Gastrocnemius medialis (tissue), 4 donors: ENCODE results near the gene B3GLCT. TPM values are rescaled to one million over a fixed set of nuclear protein-coding genes. Genes with fewer than 3 reads are reported as not detected.

Source experiments
- ATAC-seq, 2 donors: fragments of 150-250 bp; one replicate each; pipeline ENCODE4 v1.9.1; 2016
- DNase-seq, 2 donors: peaks; one replicate each; pipeline ENCODE4 v3.0.0-alpha.2; 2019
- H3K27ac ChIP-seq, 4 donors: fragments of 200-600 bp; sonication (generic); 1 replicate in 1 of 4; 2 replicates in 3 of 4; pipeline ENCODE4 v1.5.1; 2016 to 2018; ENCODE audit warnings: mild to moderate bottlenecking in 2 of 4, moderate library complexity in 1 of 4
- H3K27me3 ChIP-seq, 3 donors: fragments of 200-600 bp; sonication (generic) in 2 of 3; 1 replicate in 1 of 3; 2 replicates in 2 of 3; pipeline versions ENCODE4 v1.5.1 to v1.6.0; 2016 to 2019; ENCODE audit warnings: mild to moderate bottlenecking in 1 of 3, moderate library complexity in 1 of 3
- H3K36me3 ChIP-seq, 2 donors: fragments of 200-600 bp; sonication (generic) in 1 of 2; one replicate each; pipeline ENCODE4 v1.5.1; 2017 to 2018
- H3K4me1 ChIP-seq, 2 donors: fragments of 200-600 bp; sonication (generic) in 1 of 2; one replicate each; pipeline ENCODE4 v1.5.1; 2016 to 2017; ENCODE audit warnings: mild to moderate bottlenecking in 2 of 2
- H3K4me3 ChIP-seq, 4 donors: fragments of 200-600 bp; sonication (generic) in 3 of 4; 1 replicate in 1 of 4; 2 replicates in 3 of 4; pipeline ENCODE4 v1.5.1; 2016 to 2019; ENCODE audit warnings: mild to moderate bottlenecking in 2 of 4
- H3K9me3 ChIP-seq, 3 donors: fragments of 200-600 bp; sonication (generic) in 2 of 3; 1 replicate in 1 of 3; 2 replicates in 2 of 3; pipeline ENCODE4 v1.5.1; 2016 to 2019
- CTCF ChIP-seq, 5 experiments: fragments of 450-650 bp in 3 of 5; fragments of 200-600 bp in 2 of 5; sonication (generic) in 2 of 5; IDR thresholded peaks in 4 of 5; conservative IDR thresholded peaks in 1 of 5; 1 replicate in 4 of 5; 2 replicates in 1 of 5; pipeline ENCODE4 v1.5.1; 2016 to 2019; ENCODE audit warnings: antibody characterized with exemption in 5 of 5, mild to moderate bottlenecking in 3 of 5, moderate library complexity in 3 of 5
- POLR2A ChIP-seq, 2 donors: fragments of 450-650 bp; IDR thresholded peaks; one replicate each; pipeline ENCODE4 v1.6.1; 2017; ENCODE audit warnings: antibody characterized with exemption in 2 of 2, mild to moderate bottlenecking in 2 of 2, moderate library complexity in 2 of 2
- in situ Hi-C, 4 donors: fragments of 200-750 bp; cut with MboI; loops; one replicate each; pipeline versions ENCODE4 v1.15.0 to v1.8.0; 2017; ENCODE audit warnings: low sequenced_read_pairs in 4 of 4
- intact Hi-C: fragments of 100-400 bp; cut with DNase I; formaldehyde crosslinking; loops from one replicate; pipeline ENCODE4 v1.15.1; 2023; ENCODE audit warnings: low total_unique reads
- total RNA-seq, 4 donors: library from RNA; depleted of rRNA; stranded (reverse); fragments of >200 nt; gene quantifications; one replicate each; pipeline versions ENCODE4 v1.1.0 to v1.2.3, GENCODE V29; 2016

The B3GLCT gene
- total RNA-seq, 4 donors from 2014 or later, result 2.4 to 4.8 (median 3.6) TPM

DNA sequence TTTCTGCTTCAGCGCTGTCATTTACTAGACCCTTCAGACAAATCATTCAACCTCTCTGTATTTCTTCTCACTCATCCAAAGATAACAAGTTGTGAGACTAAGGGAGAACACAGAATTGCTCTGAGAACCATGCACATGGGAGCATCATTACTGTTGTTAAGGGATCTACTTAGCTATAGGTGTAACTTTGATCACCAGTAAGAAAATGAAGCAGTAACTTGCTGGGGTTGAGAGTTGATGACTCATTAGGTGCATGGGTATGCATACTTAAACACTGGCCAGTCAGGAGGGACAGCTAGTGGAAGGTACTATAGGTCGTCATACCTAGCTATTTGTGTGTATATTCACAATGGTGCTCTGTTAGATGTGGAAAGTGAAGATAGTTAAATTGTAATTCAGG is 61.5 kb downstream of the B3GLCT start:
- no peak for ATAC-seq
- H3K4me1 ChIP-seq, result no peaks in the 10 kb centered on the region
- no peaks in the 10 kb centered on the region for H3K27me3 ChIP-seq
- no peaks in the 10 kb centered on the region for H3K9me3 ChIP-seq
- H3K27ac ChIP-seq, result no peak overlapping the region
- DNase-seq, result no peak
- intact Hi-C loops, result no loop called here
- H3K4me3 ChIP-seq, result no peak overlapping the region
- TF ChIP-seq CTCF (IDR thresholded peaks at IDR 0.05 in 4 of 5, conservative IDR thresholded peaks at IDR 0.05 in 1 of 5), result no peak
- no peak for TF ChIP-seq POLR2A (IDR thresholded peaks at IDR 0.05)
- peaks cover 0 to 5% of the 10 kb centered on the region in 2 donors for H3K36me3 ChIP-seq
- in situ Hi-C loops, result no loop called here

DNA sequence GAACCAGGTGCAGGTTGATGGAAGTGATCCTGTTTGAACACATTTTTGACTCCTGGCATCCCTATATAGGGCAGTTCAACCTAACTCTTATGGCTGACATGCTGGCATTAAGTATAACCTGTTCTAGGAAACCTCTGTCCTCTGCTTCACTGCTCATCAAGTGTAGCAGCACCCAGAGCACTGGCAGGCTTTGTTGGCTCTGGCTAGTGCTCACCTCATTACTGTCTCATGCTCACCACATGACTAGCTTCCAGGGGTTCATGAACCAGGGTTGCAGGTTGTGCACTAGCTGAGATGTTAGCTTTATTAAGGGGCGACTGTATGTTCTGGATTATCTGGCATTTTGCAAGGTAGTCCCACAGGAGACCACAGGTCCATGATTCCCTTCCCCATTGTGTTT is 63.6 kb downstream of the B3GLCT start:
- DNase-seq (no peak), ATAC-seq (no peak)
- intact Hi-C loops, result no loop called here
- Histone ChIP-seq H3K4me3 (no peak overlapping the region), H3K4me1 (no peaks in the 10 kb centered on the region), H3K9me3 (no peaks in the 10 kb centered on the region), H3K27ac (no peak overlapping the region), H3K36me3 (peaks cover 0 to 5% of the 10 kb centered on the region in 2 donors), H3K27me3 (no peaks in the 10 kb centered on the region)
- no peak for TF ChIP-seq POLR2A (IDR thresholded peaks at IDR 0.05)
- no peak for TF ChIP-seq CTCF (IDR thresholded peaks at IDR 0.05 in 4 of 5, conservative IDR thresholded peaks at IDR 0.05 in 1 of 5)
- in situ Hi-C loops, result no loop called here

DNA sequence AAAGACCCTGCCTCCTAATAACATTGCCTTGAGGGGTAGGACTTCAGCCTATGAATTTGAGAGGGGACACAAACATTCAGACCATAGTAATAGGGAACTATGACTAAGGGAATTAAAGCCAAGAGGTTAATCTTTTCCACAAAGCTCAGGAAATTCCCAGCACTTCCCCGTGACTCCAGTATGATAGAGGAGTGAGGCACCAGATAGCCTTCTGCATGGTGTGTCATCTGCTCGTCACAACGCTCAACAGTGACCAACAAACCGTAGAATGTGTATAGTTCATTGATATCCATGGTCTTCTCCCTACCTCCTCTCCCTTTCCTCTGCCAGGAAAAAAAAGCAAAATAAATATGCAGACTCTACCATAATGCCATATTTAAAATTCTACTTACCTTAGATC is 64.4 kb downstream of the B3GLCT start:
- DNase-seq (no peak), ATAC-seq (no peak)
- in situ Hi-C loops (no loop called here), intact Hi-C loops (no loop called here)
- H3K36me3 ChIP-seq, result peaks cover 0 to 5% of the 10 kb centered on the region in 2 donors
- no peaks in the 10 kb centered on the region for H3K4me1 ChIP-seq
- H3K27ac ChIP-seq, result no peak overlapping the region
- H3K9me3 ChIP-seq, result no peaks in the 10 kb centered on the region
- TF ChIP-seq POLR2A (IDR thresholded peaks at IDR 0.05), result no peak
- no peak for TF ChIP-seq CTCF (IDR thresholded peaks at IDR 0.05 in 4 of 5, conservative IDR thresholded peaks at IDR 0.05 in 1 of 5)
- no peaks in the 10 kb centered on the region for H3K27me3 ChIP-seq
- no peak overlapping the region for H3K4me3 ChIP-seq

GRCh38 chr13:31267126-31267784 is 67.5 kb downstream of the B3GLCT start:
- no peak for DNase-seq
- no peak overlapping the region for H3K27ac ChIP-seq

More at GRCh38 chr13:31267126-31267784, 67.5 kb downstream of the B3GLCT start:
- H3K27me3 ChIP-seq, result no peaks in the 10 kb centered on the region
- ATAC-seq, result no peak
- no peak overlapping the region for H3K4me3 ChIP-seq
- no peaks in the 10 kb centered on the region for H3K4me1 ChIP-seq
- peaks cover 0 to 19% of the 10 kb centered on the region in 2 donors for H3K36me3 ChIP-seq
- TF ChIP-seq POLR2A (IDR thresholded peaks at IDR 0.05) (no peak), CTCF (IDR thresholded peaks at IDR 0.05 in 4 of 5, conservative IDR thresholded peaks at IDR 0.05 in 1 of 5) (no peak)
- in situ Hi-C loops, result no loop called here
- intact Hi-C loops, result no loop called here
- peaks cover 0 to 15% (median 0%) of the 10 kb centered on the region in 3 donors for H3K9me3 ChIP-seq
